ENCODE data around the gene CTNS. TPM values are rescaled to one million over a fixed set of nuclear protein-coding genes. Genes with fewer than 3 reads are reported as not detected.

The CTNS gene
- total RNA-seq, 2 donors from 2014 or later, result 6.6 to 23.3 TPM

DNA sequence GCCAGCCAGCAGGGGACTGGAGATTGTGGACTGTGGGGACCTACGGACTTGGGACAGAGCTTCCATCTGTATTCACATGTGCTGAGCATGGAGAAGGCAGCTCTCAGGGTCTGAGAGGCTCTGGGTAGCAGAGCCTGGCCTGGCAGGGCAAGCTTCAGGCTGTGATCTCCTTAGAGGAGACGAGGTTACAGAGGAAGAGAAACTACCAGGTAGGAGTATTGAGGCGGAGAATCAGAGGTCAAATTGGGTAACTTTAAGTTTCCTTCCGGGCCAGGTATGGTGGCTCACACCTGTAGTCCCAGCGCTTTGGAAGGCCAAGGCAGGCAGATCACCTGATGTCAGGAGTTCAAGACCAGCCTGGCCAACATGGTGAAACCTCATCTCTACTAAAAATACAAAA, 8.8 kb downstream of the CTNS start:
- DNase-seq (ENCODE audit: low spot score) (no peak), ATAC-seq (ENCODE audit: insufficient number of reproducible peaks, low FRiP score, low read depth) (no peak)
- Histone ChIP-seq H3K27me3 (replicated peaks; ENCODE audit: insufficient read depth) (no peaks in the 10 kb centered on the region), H3K36me3 (peaks cover 14% of the 10 kb centered on the region), H3K9me3 (no peaks in the 10 kb centered on the region), H3K4me1 (ENCODE audit: control insufficient read depth in 1 of 2, low read depth in 2 of 2) (no peaks in the 10 kb centered on the region), H3K27ac (no peak overlapping the region), H3K4me3 (no peak overlapping the region)
- TF ChIP-seq, protein P1, sequence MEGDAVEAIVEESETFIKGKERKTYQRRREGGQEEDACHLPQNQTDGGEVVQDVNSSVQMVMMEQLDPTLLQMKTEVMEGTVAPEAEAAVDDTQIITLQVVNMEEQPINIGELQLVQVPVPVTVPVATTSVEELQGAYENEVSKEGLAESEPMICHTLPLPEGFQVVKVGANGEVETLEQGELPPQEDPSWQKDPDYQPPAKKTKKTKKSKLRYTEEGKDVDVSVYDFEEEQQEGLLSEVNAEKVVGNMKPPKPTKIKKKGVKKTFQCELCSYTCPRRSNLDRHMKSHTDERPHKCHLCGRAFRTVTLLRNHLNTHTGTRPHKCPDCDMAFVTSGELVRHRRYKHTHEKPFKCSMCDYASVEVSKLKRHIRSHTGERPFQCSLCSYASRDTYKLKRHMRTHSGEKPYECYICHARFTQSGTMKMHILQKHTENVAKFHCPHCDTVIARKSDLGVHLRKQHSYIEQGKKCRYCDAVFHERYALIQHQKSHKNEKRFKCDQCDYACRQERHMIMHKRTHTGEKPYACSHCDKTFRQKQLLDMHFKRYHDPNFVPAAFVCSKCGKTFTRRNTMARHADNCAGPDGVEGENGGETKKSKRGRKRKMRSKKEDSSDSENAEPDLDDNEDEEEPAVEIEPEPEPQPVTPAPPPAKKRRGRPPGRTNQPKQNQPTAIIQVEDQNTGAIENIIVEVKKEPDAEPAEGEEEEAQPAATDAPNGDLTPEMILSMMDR (IDR thresholded peaks at IDR 0.05), result no peak

DNA sequence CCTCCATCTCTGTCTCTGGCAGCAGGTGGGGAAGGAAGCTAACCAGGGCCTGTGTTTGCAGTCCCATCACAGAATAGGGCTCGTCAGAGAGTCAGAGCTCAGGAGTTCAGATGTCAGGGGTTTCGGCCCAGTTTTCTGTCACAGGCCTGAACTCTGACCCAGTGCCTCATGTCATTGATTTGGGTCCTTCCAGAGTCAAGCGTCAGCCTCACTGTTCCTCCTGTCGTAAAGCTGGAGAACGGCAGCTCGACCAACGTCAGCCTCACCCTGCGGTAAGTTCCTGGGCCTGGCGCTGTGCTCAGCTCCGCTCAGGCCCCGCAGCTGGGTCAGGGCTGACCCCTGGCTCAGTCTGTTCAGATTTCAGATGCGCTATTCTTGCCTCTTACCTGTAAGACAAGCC, 10.7 kb downstream of the CTNS start:
- DNase-seq (ENCODE audit: low spot score) (no peak), ATAC-seq (ENCODE audit: insufficient number of reproducible peaks, low FRiP score, low read depth) (no peak)
- TF ChIP-seq, protein P1 (IDR thresholded peaks at IDR 0.05), result no peak
- H3K4me1 ChIP-seq (ENCODE audit: control insufficient read depth in 1 of 2, low read depth in 2 of 2), result no peaks in the 10 kb centered on the region
- no peaks in the 10 kb centered on the region for H3K9me3 ChIP-seq
- H3K27ac ChIP-seq, result no peak overlapping the region
- no peaks in the 10 kb centered on the region for H3K27me3 ChIP-seq (replicated peaks; ENCODE audit: insufficient read depth)
- H3K4me3 ChIP-seq, result no peak overlapping the region
- H3K36me3 ChIP-seq, result peaks cover 14% of the 10 kb centered on the region

DNA sequence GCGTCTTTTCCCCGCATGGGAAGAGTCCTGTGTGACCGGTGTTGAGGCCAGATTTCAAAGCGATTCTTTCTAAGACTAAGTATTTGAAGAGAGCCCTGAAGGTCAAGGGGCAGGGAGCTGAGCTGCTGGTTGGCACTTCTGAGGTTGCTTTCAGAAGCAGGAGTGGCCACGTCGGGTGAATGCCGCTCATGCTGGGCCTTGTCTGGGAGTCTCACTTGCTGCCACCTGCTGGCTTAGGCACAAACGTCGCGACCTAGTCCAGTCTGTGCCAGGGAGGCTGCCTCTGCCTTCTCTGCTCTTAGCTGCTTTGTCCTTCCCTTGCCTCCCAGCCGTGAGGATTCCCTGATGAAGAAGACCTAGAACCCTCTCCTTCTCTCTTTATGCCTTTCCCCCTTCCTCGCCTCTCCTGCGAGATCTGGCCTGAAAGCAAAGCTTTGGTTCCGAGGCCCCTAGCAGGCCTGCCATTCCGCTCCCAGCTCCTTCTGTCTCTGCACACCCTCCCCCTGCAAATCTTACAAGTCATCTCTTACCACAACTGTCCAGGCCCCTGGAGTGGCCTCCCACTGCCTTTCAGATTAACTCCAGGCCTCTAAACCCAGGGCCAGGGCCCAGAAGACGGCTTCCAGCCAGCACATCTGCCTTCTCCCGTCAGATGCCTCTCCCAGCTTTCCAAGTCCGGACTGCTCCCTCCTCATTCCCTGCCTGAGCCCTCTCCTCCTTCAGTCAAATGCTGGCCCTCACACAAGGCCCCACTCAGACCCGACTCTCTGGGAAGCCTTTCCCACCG, 11.4 kb downstream of the CTNS start:
- TF ChIP-seq, protein P1 (IDR thresholded peaks at IDR 0.05), result no peak
- ATAC-seq (ENCODE audit: insufficient number of reproducible peaks, low FRiP score, low read depth), result no peak
- DNase-seq (ENCODE audit: low spot score), result no peak
- H3K4me1 ChIP-seq (ENCODE audit: control insufficient read depth in 1 of 2, low read depth in 2 of 2), result no peaks in the 10 kb centered on the region
- no peaks in the 10 kb centered on the region for H3K9me3 ChIP-seq
- no peak overlapping the region for H3K27ac ChIP-seq
- no peaks in the 10 kb centered on the region for H3K27me3 ChIP-seq (replicated peaks; ENCODE audit: insufficient read depth)
- H3K4me3 ChIP-seq, result no peak overlapping the region
- peaks cover 14% of the 10 kb centered on the region for H3K36me3 ChIP-seq

DNA sequence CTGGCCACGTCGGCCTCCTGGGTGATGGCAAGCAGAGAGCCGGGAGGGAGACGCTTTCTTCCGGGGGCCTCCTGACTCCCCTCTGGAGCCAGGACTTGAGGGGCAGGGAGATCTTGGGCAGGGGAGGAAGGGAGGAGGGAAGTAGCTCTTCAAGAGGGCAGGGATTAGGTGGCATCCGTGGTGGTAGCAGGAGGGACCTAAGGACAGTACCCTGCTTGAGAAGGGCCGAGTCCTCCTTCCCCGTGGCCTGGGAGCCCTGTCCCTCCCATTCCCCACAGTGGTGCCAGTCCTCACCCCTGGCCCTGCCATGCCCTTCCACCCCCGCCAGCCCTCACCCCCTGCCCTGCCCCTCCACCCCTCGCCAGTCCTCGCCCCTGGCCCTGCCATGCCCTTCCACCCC, 19.2 kb downstream of the CTNS start:
- H3K9me3 ChIP-seq, result no peaks in the 10 kb centered on the region
- TF ChIP-seq, protein P1 (IDR thresholded peaks at IDR 0.05), result no peak
- no peak overlapping the region for H3K27ac ChIP-seq
- H3K4me3 ChIP-seq, result no peak overlapping the region
- peaks cover 4% of the 10 kb centered on the region for H3K36me3 ChIP-seq
- no peak for DNase-seq (ENCODE audit: low spot score)
- no peak for ATAC-seq (ENCODE audit: insufficient number of reproducible peaks, low FRiP score, low read depth)
- H3K4me1 ChIP-seq (ENCODE audit: control insufficient read depth in 1 of 2, low read depth in 2 of 2), result peaks cover 17 to 28% of the 10 kb centered on the region in 2 donors
- no peaks in the 10 kb centered on the region for H3K27me3 ChIP-seq (replicated peaks; ENCODE audit: insufficient read depth)

DNA sequence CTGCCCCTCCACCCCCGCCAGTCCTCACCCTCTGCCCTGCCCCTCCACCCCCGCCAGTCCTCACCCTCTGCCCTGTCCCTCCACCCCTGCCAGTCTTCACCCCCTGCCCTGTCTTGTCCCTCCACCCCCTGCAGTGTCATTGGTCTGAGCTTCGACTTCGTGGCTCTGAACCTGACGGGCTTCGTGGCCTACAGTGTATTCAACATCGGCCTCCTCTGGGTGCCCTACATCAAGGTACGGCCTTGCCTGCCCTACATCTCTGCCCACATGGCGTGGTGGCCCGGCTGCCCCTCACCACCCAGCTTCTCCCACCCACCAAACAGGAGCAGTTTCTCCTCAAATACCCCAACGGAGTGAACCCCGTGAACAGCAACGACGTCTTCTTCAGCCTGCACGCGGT, 19.8 kb downstream of the CTNS start:
- Histone ChIP-seq H3K27me3 (replicated peaks; ENCODE audit: insufficient read depth) (no peaks in the 10 kb centered on the region), H3K27ac (no peak overlapping the region), H3K9me3 (no peaks in the 10 kb centered on the region), H3K4me3 (no peak overlapping the region), H3K36me3 (peaks cover 4% of the 10 kb centered on the region), H3K4me1 (ENCODE audit: control insufficient read depth in 1 of 2, low read depth in 2 of 2) (peaks cover 21 to 34% of the 10 kb centered on the region in 2 donors)
- no peak for DNase-seq (ENCODE audit: low spot score)
- no peak for ATAC-seq (ENCODE audit: insufficient number of reproducible peaks, low FRiP score, low read depth)
- TF ChIP-seq, protein P1 (IDR thresholded peaks at IDR 0.05), result no peak

Measured in thoracic aorta (tissue), 2 donors.